Retinal pigment epithelial cell (primary cell): ENCODE data around the gene YWHAG.

Experiments used
- DNase-seq: peaks from one replicate; pipeline ENCODE4 v3.0.0-alpha.2; 2010; ENCODE audit warnings: low read depth
- H3K4me3 ChIP-seq: 2 replicates; pipeline ENCODE4 v1.5.1; 2011; ENCODE audit warnings: mild to moderate bottlenecking, low read length, control low read depth, moderate library complexity
- TF ChIP-seq, protein P1 (sequence below): conservative IDR thresholded peaks from 2 replicates; pipeline ENCODE4 v1.5.1; 2011; ENCODE audit warnings: low read depth, low read length, control low read depth, inconsistent platforms

The YWHAG gene

DNA sequence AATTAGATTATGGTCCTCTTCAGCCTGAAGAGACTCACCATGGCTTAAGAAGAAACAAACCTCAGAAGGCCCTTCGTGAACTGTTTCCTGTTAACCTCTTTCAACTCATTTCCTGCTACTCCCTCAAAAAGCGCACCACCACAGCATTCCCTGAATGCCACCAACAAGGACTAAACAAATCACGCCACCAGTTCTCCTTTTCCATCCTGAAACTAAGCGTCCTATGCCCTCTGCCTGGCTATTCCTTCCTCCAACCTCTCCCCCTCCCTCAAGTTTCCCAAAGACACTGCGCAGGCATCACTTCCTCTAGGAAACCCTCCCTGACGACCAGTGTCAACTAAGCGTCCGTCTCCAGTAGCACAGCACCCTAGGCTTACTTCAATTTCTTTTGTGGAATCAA, 12.0 kb downstream of the YWHAG start:
- H3K4me3 ChIP-seq: no peak overlapping the region
- TF ChIP-seq, protein P1, sequence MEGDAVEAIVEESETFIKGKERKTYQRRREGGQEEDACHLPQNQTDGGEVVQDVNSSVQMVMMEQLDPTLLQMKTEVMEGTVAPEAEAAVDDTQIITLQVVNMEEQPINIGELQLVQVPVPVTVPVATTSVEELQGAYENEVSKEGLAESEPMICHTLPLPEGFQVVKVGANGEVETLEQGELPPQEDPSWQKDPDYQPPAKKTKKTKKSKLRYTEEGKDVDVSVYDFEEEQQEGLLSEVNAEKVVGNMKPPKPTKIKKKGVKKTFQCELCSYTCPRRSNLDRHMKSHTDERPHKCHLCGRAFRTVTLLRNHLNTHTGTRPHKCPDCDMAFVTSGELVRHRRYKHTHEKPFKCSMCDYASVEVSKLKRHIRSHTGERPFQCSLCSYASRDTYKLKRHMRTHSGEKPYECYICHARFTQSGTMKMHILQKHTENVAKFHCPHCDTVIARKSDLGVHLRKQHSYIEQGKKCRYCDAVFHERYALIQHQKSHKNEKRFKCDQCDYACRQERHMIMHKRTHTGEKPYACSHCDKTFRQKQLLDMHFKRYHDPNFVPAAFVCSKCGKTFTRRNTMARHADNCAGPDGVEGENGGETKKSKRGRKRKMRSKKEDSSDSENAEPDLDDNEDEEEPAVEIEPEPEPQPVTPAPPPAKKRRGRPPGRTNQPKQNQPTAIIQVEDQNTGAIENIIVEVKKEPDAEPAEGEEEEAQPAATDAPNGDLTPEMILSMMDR: no peak
- DNase-seq: no peak

DNA sequence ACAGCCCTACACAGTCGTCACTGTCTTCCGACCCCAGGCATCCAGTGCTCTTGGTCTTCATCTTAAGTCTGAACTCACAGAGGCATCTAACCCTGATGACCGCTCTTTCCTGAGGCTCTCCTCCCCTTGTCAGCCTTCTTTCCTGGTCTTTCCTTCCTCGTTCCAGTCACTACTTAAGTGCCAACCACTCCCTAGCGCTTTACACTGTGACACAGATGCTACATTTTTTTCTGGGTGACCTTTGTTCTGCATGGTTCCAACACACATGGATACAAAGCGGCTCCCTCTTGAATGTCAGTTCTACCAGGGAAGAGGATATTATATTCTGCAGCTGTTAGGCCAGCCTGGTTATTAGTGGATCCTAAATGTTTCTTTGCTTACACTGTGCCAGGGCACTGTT, 12.7 kb downstream of the YWHAG start:
- TF ChIP-seq, protein P1: no peak
- DNase-seq: no peak

DNA sequence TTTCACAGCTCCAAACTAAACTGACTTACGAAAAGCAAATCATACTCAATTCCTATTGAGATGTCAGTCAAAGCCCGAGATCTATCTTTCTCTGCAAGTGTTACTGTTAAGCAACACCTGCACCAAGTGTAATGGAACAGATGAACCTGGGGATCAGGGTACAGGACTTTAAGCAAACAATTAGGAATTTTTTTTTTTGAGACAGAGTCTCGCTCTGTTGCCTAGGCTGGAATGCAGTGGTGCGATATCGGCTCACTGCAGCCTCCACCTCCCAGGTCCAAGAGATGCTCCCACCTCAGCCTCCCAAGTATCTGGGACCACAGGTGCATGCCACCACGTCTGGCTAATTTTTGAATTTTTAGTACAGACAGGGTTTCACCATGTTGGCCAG, 14.9 kb downstream of the YWHAG start:
- no peak for DNase-seq
- TF ChIP-seq, protein P1: no peak
- no peak overlapping the region for H3K4me3 ChIP-seq

More for the DNA sequence above, 12.7 kb downstream of the YWHAG start:
- H3K4me3 ChIP-seq: no peak overlapping the region

DNA sequence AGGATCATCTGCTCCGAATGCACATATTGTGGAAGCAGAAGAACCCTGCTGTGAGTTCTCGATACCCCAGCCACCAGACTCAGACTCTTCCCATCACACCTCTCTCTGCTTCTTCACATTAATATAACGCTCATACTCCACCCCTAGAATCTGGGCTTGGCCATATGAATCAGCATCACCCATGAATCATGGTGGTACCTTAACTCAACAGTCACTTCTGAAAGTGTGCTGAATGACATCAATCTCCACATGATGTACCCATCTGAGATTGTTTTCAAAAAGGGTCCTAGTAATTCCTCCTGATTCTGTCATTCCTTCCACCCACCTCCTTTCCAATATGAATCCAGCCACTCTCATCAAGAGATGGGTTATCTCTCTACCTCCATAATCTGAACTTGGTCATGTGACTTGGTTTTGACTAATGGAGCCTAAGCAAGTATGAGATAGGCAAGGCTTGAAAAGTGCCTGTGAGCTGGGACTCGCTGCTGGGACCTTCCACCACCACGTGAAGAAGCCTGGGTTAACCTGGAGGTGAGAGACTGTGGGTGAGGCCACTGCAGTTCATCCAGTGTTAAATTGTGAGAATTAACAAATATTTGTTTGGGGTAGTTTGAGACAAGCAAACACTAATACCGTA, 15.4 kb downstream of the YWHAG start:
- TF ChIP-seq, protein P1: no peak
- no peak for DNase-seq
- no peak overlapping the region for H3K4me3 ChIP-seq

DNA sequence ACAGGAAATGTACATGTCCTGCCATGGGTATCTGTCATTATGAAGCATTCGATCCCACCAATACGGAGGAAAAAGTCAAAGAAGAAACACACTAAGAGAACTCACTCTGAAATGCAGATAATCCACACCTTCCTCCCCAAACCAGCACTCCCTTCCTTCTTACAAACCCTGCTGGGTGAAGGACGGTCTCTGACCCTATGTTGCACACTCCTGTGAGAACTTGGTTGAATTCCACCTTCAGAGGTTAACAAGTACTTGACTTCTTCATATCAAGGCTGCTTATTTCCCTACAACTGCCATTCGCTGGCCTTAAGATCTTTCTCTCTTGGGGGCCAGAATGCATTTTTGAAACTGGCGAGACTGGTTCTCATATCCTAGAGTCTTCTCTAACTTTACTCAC, 16.6 kb downstream of the YWHAG start:
- TF ChIP-seq, protein P1: no peak
- H3K4me3 ChIP-seq: no peak overlapping the region
- DNase-seq: no peak

DNA sequence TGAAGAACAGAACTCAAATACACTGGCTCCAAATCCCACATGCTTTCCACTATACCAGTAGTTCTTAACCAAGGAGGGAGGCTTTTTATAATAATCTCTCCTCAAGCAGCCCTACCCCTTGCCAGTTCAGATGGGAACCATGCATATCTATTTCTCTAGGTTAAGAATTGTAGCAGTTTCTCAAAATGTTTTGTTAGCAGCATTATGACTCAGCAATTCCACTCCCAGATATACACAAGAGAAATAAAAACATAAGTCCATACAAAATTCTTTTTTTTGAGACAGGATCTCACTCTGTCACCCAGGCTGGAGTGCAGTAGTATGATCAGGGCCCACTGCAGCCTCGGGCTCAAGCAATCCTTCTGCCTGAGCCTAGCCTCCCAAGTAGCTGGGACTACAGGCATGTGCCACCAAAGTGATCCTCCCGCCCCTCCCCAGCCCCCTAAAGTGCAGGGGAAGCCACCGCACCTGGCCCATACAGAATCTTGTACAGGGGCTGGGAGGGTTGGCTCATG, 18.1 kb downstream of the YWHAG start:
- H3K4me3 ChIP-seq: no peak overlapping the region
- no peak for DNase-seq
- TF ChIP-seq, protein P1: no peak
